GM19468 (cell line): ENCODE data around the gene ATP8A1.

Experiments used
- ATAC-seq: cut with Tn5 transposase; IDR thresholded peaks from one replicate; pipeline ENCODE4 v1.9.1; 2021; ENCODE audit warnings: mild to moderate bottlenecking, moderate library complexity, moderate number of reproducible peaks; ENCODE audit not compliant: unreplicated experiment; ENCODE audit errors: extremely low read depth

The ATP8A1 gene

GRCh38 chr4:42436928-42437565 is 219.9 kb downstream of the ATP8A1 start:
- no peak for ATAC-seq

- no peak for ATAC-seq
These were observed 228.9 kb downstream of the ATP8A1 start for GRCh38 chr4:42428036-42428435.

DNA sequence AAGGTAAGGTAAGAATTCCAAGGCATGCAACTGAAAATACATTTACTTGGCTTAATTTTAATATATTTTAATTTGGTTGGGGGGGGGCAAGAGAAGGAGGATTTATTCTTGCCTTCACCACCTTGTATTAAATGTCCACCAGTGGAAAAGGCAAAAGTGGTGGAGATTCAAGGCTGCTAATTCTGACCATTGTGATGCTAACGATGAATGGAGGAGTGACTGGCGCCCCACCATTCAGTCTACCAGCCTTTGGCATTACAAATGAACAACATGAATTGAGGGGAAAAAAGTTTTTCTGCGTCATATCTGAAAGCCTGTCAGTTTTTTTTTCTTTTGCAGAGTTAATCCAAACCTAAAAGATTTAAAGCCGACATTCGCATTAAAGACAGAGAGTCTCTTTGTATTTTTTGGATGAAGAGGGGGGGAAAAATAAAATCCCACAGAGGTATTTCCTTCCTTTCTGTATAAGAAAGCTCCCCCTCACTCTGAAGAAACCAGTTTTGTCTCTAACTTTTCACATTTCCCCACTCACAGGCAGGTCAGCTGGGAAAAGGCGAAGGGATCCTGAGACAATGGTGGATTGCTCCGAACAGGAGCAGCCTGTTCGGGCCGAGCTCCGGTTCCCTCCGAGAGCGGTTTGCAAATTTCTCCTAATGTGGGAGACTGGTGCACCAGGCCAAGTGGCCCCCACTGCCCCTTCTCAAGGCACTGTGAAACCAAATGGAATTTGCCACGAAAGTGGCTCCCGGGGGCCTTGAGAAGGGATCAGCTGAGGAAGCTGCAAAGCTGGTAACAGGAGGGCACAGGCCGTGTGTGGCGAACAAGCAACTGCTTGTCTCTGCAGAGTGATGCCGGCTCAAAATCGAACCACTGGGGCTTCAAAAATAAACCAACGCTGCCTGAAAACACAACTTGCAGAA is 231.5 kb downstream of the ATP8A1 start:
- ATAC-seq = no peak

DNA sequence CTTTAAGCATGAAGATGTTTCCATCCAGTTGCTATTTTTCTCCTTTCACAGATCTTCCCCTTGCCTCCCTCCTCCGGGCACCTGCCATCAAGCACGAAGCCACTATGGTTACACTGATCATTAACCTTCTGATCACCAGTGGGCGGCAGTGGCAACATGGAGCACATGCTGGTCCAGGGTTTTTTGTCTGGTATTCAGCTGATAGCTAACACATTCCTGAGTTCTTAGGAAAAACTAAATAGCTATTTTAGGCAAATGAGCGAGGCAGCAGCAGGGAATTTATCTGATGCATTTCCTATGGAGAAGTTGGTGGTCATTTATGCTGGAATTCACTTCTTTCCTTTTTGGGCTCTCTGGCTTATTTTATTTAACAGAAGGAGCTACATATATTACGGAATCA is 236.8 kb downstream of the ATP8A1 start:
- ATAC-seq = no peak

DNA sequence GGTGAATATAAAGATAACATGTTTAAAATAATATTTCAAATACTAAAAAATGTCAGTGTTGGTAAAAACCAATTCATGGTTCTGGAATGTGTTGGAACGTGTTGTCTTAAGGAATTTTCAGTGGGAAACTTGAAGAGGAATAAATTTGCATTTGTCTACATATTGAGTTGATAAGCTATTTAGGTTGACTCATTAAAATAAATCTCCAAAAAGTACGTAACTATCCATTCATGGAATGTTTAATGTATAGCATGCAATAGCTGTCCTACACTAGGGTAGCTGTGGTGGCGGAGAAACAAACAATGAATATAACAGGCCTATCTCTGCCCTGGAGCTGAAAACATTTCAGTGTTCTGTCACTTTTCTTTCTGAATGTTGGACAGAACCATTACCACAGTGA is 239.4 kb downstream of the ATP8A1 start:
- ATAC-seq = no peak

DNA sequence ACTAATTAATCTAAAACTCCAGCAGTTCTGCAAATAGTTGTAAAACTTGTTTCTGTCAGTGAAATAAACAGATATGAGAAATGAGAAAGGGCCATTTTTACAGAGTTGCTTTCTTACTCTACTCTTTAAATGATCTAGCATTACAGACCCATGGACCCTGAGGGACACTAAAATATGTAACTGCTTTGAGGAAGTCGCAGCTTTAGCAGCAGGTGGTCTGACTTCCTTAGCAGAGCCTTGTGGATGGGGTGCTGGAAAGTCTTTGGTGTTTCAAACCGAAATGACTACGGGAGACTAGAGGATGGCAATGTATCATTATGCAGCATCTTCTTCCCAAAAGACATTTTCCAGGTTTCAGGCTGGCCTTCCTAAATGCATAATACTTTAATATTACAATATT is 240.9 kb downstream of the ATP8A1 start:
- ATAC-seq = no peak

DNA sequence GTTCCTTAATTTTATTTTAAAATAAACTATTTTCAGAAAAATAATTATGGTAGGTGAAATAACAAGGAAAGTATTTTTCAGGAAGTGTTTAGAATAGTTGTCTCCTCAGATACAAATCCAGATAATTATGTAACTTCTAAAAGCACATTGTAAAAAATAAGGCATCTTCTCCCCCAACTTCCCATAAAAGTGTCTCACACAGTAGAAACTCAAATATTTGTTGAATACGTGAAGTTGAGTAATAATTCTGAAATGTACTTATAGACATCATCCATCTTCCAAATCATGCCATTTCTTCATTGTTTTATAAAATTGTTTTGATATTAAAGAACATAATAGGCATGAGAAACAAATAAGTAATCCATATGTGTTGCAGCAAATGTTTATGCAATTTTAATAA is 241.6 kb downstream of the ATP8A1 start:
- ATAC-seq = no peak

GRCh38 chr4:42412251-42412650 is 244.7 kb downstream of the ATP8A1 start:
- no peak for ATAC-seq

GRCh38 chr4:42411803-42412202 is 245.1 kb downstream of the ATP8A1 start:
- no peak for ATAC-seq

DNA sequence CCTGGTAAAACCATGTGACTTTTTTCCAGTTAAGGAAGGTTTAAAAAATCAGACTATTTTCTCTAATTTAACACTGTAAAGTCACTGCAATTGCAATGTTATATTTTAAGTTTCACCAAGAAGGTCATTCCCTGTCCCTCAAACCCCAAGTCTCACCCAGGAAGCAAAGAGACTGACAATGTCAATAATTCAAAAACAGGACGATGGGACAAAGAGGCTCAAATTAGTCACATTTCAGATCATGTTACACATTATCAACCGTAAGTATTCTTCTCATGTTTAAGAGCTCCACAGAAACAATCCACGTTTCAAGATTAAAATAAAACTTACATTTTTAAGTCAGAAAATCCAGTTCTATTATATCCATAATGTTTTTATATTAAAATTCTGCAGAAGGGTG is 246.5 kb downstream of the ATP8A1 start:
- ATAC-seq = no peak

DNA sequence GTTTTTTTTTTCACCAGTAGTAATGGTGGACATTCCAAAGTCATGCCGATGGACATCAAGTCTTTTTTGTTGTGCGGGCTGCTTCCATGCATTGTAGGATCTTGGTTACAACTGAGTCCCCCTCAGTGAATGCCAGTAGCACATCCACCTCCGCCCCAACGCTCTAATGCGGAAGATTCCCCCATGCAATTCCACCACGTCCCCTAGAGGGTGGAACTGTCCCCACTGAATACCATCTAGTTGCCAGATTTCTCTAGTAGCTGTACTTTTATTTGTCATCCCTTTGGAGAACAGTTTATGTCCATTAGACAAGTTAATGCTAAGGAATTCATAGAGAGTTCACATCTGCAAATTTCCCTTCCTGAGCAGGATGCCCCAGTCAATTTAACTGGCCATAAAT is 252.9 kb downstream of the ATP8A1 start:
- no peak for ATAC-seq

DNA sequence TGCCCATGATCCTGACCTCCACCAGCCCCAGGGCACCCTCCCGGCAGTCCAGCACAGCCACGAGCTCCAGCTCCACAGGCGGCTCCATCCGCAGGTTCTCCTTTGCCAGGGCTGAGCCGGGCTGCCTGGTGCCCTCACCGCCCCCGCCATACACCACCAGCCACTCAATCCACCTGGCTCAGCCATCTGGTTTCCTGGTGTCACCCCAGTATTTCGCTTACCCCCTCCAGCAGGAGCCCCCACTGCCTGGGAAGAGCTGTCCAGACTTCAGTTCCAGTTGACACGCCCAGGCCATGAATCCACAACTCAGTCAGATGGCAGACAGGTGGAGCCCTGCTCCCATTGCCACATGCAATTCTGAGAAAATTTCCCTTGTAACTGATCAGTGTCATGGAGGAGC is 255.7 kb downstream of the ATP8A1 start:
- no peak for ATAC-seq

GRCh38 chr4:42399393-42399792 is 257.5 kb downstream of the ATP8A1 start:
- no peak for ATAC-seq

DNA sequence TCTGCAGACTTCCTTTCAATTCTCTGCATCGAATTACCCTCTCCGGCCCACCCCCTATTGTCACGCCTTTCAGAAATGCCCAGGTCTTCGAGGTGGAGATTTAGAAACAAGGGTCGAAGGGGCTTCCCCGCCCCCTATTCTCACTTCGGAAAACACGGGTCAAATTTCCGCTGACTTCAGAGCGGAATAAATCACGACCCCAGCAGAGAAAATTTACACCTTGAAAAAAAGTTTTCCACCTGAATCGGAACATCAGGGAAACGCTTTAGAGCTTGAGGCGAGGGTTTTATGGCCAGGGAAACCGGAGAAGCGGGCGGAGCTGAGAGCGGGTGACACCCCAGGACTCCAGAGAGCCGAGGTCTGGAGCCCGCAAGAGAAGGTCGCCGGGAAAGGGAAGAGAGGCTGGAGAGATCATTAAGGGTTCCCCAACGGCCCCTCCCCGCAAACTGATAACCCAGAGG is 258.0 kb downstream of the ATP8A1 start:
- ATAC-seq = no peak

DNA sequence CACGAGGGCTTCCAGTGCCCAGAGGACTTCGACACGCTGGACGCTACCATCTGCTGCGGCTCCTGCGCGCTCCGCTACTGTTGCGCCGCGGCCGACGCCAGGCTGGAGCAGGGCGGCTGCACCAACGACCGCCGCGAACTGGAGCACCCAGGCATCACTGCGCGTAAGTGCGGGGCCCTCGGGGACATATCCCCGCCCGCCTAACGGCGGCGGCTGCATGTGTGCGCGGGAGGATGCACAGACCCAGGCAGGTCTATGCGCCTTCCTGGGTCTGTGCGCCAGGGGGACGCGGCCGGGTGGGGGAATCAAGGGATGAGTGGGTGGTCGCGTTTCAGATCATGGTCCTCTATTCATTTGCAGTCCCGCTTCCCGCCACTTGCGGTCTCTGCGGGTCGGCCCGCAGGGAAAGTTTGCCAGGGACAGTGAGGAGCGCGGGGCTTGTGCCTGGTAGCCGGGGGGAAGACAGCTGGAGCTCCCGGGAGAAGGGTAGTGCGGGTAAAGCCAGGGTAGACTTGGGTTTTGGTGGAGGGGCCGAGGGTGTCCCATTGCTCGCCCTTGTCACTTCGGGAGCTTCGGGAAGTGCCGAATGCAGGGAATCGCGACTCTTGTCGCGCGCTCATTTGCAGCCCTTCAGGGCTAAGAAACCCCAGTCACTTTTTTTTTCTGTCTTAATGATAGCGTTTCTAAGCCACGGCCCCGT is 258.6 kb downstream of the ATP8A1 start:
- no peak for ATAC-seq

DNA sequence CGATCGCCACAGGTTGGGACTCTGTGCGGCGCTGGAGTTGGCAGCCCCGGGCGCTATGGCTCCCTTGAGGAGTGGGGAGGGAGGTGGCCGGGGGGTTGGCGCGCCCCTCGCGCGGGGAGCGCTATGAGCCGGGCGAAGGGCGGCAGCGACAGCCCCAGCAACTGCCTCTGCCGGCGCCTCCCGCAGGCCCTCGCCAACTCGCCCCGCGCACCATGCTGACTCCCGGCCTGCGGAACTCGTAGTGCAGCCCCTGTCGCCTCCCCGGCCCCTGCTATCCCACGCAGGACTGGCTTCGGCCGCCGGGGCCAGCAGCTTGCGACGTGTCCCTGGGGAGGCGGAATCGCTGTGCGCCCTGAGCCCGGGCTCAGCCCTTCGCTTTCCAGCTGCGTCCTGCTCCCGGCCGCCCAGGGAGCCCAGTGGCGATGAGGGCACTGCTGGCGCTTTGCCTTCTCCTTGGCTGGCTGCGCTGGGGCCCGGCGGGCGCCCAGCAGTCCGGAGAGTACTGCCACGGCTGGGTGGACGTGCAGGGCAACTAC is 259.2 kb downstream of the ATP8A1 start:
- peak; percentile 27 for ATAC-seq

DNA sequence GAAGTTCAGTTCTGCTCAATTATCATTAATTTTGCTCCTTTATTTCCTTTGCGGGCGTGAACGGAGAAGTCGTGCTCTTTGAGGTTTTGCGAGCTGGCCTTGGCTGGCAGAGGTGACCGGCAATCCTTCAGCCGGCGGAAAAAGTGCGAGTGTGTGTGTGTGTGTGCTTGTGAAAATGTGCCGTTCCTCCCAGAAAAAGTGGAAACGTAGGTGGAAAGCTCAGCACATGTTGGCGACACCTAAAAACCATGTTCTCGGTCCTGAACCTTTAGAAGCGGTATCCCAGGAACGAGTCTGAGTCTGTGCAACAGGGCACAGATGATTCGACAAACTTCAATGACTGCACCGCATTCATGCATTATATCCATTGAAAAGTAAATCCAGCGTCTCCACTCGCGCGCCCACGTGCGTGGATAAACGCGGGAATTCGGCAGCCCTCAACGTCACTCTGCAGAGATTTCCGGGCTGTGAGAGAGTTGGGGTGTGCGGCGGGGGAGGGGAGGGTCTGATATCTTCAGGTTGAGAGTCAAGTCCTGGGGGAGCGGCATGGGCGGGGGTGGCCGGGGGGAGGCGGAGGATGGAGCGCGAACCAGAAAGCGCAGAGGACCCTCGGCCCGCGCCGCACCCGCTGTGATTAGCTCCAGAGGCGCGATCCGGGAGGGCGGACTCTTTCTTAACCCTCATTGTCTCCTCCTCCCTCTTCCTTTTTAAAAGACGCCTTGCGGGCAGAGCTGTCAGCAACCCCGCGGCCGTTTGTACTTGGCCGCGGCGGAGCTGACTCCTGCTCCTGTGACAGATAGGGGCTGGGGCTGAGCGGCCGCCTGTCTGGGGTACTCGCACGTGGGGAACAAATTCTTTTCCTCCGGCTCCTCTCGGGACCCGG is 259.9 kb downstream of the ATP8A1 start, which contains the start of gene SHISA3:
TSS of gene SHISA3 (plus strand) at position 737 of the 883 bp plus-strand sequence. CDS start 569 bp downstream, outside the sequence.
- no peak for ATAC-seq

GRCh38 chr4:42396361-42396751 is 260.5 kb downstream of the ATP8A1 start:
- no peak for ATAC-seq

- ATAC-seq = no peak
These were observed 261.3 kb downstream of the ATP8A1 start for GRCh38 chr4:42395595-42395994.

GRCh38 chr4:42392436-42392835 is 264.5 kb downstream of the ATP8A1 start:
- no peak for ATAC-seq
